Measurements from ENCODE around the gene HSPA8.

GRCh38 chr11:123072332-123072761 lies 10.4 kb upstream of the HSPA8 start:
- TF ChIP-seq CTCF (IDR thresholded peaks at IDR 0.05; ENCODE audit: insufficient read depth, low read length) (no peak), POLR2AphosphoS5 (IDR thresholded peaks at IDR 0.05; ENCODE audit: low read depth) (no peak), REST (IDR thresholded peaks at IDR 0.05; ENCODE audit: insufficient replicate concordance, low read depth) (no peak), SPI1 (IDR thresholded peaks at IDR 0.05; ENCODE audit: borderline replicate concordance, low read depth) (no peak), GABPA (IDR thresholded peaks at IDR 0.05; ENCODE audit: low read depth) (no peak)
